ENCODE results near the gene TUT7.

TUT7 gene

DNA sequence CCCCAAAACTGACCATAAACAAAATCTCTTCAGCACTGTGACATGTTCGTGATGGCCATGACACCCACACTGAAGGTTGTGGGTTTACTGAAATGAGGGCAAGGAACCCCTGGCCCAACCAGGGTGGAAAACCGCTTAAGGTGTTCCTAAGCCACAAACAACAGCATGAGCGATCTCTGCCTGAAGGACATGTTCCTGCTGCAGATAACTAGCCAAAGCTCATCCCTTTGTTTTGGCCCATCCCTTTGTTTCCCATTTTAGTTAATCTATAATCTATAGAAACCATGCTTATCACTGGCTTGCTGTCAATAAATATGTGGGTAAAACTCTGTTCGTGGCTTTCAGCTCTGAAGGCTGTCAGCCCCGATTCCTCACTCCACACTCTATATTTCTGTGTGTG is 21.8 kb upstream of the TUT7 start:
- H3K4me3 ChIP-seq (ENCODE audit: low read depth, low read length), result no peak overlapping the region
- in situ Hi-C loops (cut with HindIII; ENCODE audit: low sequenced_read_pairs), result no loop called here
- DNase-seq (ENCODE audit: low read depth), result no peak
- TF ChIP-seq CTCF (IDR thresholded peaks at IDR 0.05; ENCODE audit: low read depth, low read length, missing control alignments), result no peak

- in situ Hi-C loops (cut with HindIII; ENCODE audit: low sequenced_read_pairs), result no loop called here
- no peak for DNase-seq (ENCODE audit: low read depth)
- no peak for TF ChIP-seq CTCF (IDR thresholded peaks at IDR 0.05; ENCODE audit: low read depth, low read length, missing control alignments)
- H3K4me3 ChIP-seq (ENCODE audit: low read depth, low read length), result no peak overlapping the region
Observed at GRCh38 chr9:86369810-86370209, 15.6 kb upstream of the TUT7 start.

GRCh38 chr9:86368871-86369521 is 14.8 kb upstream of the TUT7 start:
- DNase-seq (ENCODE audit: low read depth), result no peak
- no peak for TF ChIP-seq CTCF (IDR thresholded peaks at IDR 0.05; ENCODE audit: low read depth, low read length, missing control alignments)
- no peak overlapping the region for H3K4me3 ChIP-seq (ENCODE audit: low read depth, low read length)
- in situ Hi-C loops (cut with HindIII; ENCODE audit: low sequenced_read_pairs), result no loop called here

DNA sequence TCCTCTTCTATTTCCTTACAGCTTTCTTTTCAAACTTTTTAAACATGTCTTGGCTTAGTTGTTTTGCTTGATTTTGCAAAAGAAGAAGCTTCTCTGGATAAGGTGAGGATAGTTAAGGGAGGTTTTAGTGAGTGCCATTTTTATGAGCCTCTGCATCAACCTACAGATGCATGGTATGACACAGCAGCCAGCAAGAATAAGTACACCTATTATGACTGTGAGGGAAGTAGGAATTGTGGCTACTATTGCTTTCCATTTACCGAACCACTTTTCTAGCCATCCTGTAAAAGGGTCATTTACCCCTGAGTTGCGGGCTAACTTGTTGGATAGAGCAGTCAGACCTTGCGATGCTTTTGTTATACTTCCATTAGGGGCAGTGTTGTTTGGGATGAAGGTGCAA is 7.0 kb upstream of the TUT7 start:
- TF ChIP-seq CTCF (IDR thresholded peaks at IDR 0.05; ENCODE audit: low read depth, low read length, missing control alignments), result no peak
- no peak overlapping the region for H3K4me3 ChIP-seq (ENCODE audit: low read depth, low read length)
- DNase-seq (ENCODE audit: low read depth), result no peak
- in situ Hi-C loops (cut with HindIII; ENCODE audit: low sequenced_read_pairs), result no loop called here

DNA sequence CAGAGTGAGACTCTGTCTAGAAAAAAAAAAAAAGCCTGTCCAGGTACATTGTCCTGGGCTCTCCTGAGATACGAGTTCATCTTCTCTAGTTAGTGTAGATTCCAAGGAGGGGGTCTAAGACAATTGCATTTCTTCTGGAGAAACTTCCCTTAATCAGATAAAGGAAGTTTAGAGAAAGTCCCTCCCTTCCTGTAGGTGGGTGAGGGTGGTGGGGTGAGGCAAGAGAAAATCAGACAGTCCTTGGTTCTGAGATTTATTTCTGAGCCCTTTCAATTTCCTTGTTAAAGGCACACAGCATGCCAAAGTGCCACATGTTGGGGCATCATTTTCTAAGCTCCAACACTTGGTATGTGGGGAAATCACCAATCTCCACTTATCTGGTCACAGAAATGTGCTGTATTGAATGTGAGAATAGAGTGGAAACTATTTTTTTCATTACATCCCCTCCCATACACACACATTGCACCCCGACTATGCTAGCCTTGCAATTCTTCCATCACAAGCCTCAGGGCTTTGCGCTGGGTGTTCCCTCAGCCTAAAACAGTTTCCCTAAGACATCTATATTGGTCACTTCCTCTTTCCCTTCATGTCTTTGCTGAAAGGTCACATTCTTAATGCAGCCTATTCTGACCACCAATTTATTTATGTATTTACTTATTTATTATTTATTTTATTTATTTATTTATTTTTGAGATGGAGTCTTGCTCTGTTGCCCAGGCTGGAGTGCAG is 5.1 kb upstream of the TUT7 start:
- H3K4me3 ChIP-seq (ENCODE audit: low read depth, low read length), result no peak overlapping the region
- in situ Hi-C loops (cut with HindIII; ENCODE audit: low sequenced_read_pairs), result no loop called here
- no peak for DNase-seq (ENCODE audit: low read depth)

More for the DNA sequence above, 5.1 kb upstream of the TUT7 start:
- no peak for TF ChIP-seq CTCF (IDR thresholded peaks at IDR 0.05; ENCODE audit: low read depth, low read length, missing control alignments)

All from astrocyte of the cerebellum (primary cell).